Measurements from ENCODE around the gene NFKBIA.

DNA sequence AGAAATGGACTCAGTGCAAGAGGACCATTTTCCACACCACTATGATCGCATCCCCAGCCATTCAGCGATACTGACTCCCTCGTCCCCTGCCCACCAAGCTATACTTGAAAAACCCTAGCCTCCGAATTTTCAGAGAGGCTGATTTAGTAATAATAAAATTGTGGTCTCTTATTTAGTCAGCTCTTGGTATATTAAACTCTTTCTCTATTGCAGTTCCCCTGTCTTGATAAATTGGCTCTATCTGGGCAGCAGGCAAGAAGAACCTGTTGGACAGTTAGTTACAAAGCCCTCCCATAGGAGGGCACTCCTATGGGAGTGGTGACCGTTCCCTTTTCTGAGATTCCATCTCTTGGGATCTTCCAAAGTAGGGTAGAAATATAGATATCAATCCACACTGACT lies 33.6 kb downstream of the NFKBIA start:
- TF ChIP-seq, protein P1, sequence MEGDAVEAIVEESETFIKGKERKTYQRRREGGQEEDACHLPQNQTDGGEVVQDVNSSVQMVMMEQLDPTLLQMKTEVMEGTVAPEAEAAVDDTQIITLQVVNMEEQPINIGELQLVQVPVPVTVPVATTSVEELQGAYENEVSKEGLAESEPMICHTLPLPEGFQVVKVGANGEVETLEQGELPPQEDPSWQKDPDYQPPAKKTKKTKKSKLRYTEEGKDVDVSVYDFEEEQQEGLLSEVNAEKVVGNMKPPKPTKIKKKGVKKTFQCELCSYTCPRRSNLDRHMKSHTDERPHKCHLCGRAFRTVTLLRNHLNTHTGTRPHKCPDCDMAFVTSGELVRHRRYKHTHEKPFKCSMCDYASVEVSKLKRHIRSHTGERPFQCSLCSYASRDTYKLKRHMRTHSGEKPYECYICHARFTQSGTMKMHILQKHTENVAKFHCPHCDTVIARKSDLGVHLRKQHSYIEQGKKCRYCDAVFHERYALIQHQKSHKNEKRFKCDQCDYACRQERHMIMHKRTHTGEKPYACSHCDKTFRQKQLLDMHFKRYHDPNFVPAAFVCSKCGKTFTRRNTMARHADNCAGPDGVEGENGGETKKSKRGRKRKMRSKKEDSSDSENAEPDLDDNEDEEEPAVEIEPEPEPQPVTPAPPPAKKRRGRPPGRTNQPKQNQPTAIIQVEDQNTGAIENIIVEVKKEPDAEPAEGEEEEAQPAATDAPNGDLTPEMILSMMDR (IDR thresholded peaks at IDR 0.05), result no peak
- no peak for TF ChIP-seq POLR2A (IDR thresholded peaks at IDR 0.05)

Measured in uterus (tissue), 2 donors.